WERI-Rb-1 (cell line): ENCODE measurements around the gene SLC12A6.

Experiments
- DNase-seq: peaks from one replicate; pipeline ENCODE4 v3.0.0-alpha.2; 2020
- H3K27ac ChIP-seq: fragments of 250-450 bp; sonication (Bioruptor Pico); 2 replicates; pipeline ENCODE4 v1.5.1; 2020; ENCODE audit warnings: mild to moderate bottlenecking, moderate library complexity
- H3K27me3 ChIP-seq: fragments of 250-450 bp; sonication (Bioruptor Pico); 2 replicates; pipeline ENCODE4 v1.5.1; 2021; ENCODE audit warnings: mild to moderate bottlenecking, low read depth, moderate library complexity; ENCODE audit not compliant: insufficient read depth, severe bottlenecking
- H3K36me3 ChIP-seq: fragments of 250-450 bp; sonication (Bioruptor Pico); 2 replicates; pipeline ENCODE4 v1.5.1; 2020; ENCODE audit warnings: mild to moderate bottlenecking, moderate library complexity
- H3K4me3 ChIP-seq: 2 replicates; pipeline ENCODE4 v1.5.1; 2011; ENCODE audit warnings: low read depth, mild to moderate bottlenecking, control low read depth, low read length
- H3K9me3 ChIP-seq: fragments of 250-450 bp; sonication (Bioruptor Pico); 2 replicates; pipeline ENCODE4 v1.5.1; 2021; ENCODE audit warnings: mild to moderate bottlenecking, moderate library complexity; ENCODE audit not compliant: severe bottlenecking
- CTCF ChIP-seq: IDR thresholded peaks from 2 replicates; pipeline ENCODE4 v1.5.1; 2011; ENCODE audit warnings: low read depth, mild to moderate bottlenecking, control low read depth, inconsistent platforms, low read length

SLC12A6 gene

GRCh38 chr15:34258151-34258550, 79.4 kb downstream of the SLC12A6 start:
- Histone ChIP-seq H3K27ac (no peak overlapping the region), H3K27me3 (no peaks in the 10 kb centered on the region), H3K9me3 (no peaks in the 10 kb centered on the region), H3K4me3 (no peak overlapping the region), H3K36me3 (peaks cover 8% of the 10 kb centered on the region)
- TF ChIP-seq CTCF = no peak
- no peak for DNase-seq

- no peak for DNase-seq
- no peaks in the 10 kb centered on the region for H3K9me3 ChIP-seq
- H3K4me3 ChIP-seq = no peak overlapping the region
- no peak for TF ChIP-seq CTCF
- H3K27ac ChIP-seq = no peak overlapping the region
- H3K27me3 ChIP-seq = no peaks in the 10 kb centered on the region
- peaks cover 11% of the 10 kb centered on the region for H3K36me3 ChIP-seq
Measured at GRCh38 chr15:34252545-34252944, 85.0 kb downstream of the SLC12A6 start.

DNA sequence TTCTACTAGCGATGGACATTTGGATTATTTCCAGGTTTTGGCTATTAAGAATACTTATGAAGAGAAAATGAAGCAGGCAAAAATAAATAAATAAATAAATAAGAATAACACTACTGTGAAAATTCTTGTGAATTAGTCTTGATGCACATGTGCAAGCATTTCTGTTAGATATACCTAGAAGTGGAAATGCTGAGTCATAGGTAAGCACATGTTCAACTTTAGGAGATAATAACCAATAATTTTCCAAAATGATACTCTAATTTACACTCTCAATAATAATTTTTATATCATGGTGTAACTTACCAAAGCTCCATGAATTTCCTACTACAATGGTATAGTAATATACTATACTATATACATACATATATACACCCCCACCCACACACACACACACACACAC, 89.4 kb downstream of the SLC12A6 start:
- Histone ChIP-seq H3K36me3 (peaks cover 8% of the 10 kb centered on the region), H3K27me3 (no peaks in the 10 kb centered on the region), H3K27ac (no peak overlapping the region), H3K4me3 (no peak overlapping the region), H3K9me3 (no peaks in the 10 kb centered on the region)
- DNase-seq = no peak
- no peak for TF ChIP-seq CTCF

DNA sequence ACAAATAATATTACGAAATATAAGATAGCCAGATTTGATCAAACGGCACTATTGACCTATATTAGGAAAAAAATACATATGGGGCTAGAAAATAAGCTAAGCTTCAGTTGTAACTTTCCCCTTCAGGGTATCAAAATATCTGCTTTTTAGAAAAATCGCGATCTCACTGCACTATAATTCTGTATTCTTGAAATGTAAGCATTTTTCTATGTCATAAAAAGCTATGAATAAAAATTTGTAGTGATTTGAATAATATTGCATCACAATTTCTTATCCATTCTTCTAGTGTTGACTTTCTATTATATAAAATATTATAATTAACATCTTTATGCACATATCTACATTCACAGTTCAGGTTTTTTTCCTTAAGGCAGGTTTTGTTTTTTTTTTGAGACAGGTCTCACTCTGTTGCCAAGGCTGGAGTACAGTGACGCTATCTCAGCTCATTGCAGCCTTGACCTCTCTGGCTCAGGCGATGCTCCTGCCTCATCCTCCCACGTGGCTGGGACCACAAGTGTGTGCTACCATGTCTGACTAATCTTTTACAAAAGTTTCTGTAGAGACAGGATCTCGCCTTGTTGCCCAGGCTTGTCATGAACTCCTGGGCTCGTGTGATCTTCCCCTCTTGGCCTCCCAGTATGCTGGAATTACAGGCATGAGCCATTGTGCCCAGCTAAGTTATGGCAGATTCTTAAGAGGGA, 91.2 kb downstream of the SLC12A6 start:
- Histone ChIP-seq H3K27me3 (no peaks in the 10 kb centered on the region), H3K9me3 (no peaks in the 10 kb centered on the region), H3K27ac (no peak overlapping the region), H3K36me3 (peaks cover 8% of the 10 kb centered on the region), H3K4me3 (no peak overlapping the region)
- no peak for DNase-seq
- no peak for TF ChIP-seq CTCF

DNA sequence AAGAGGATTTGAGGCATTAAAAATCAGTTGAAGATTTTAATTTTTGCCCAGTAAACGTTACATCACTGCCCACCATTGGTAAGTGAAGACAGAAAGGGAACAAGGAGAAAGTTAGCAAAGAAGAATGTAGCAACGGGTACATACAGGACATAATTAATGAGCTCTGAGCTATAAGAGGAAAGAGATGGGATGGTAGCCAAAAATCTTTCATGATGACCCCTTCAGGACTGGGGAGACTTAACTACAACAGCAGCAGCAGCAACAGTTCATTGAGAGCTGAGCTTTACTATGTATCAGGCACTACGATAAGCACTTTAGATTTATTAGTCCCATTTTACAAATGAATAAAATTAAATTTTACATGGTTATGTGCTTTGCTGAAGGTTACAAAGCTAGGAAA, 94.4 kb downstream of the SLC12A6 start:
- no peak for DNase-seq
- Histone ChIP-seq H3K9me3 (no peaks in the 10 kb centered on the region), H3K27me3 (no peaks in the 10 kb centered on the region), H3K36me3 (peaks cover 21% of the 10 kb centered on the region), H3K27ac (no peak overlapping the region), H3K4me3 (no peak overlapping the region)
- no peak for TF ChIP-seq CTCF

- DNase-seq = no peak
- TF ChIP-seq CTCF = no peak
- Histone ChIP-seq H3K4me3 (no peak overlapping the region), H3K27ac (no peak overlapping the region), H3K9me3 (no peaks in the 10 kb centered on the region), H3K27me3 (no peaks in the 10 kb centered on the region), H3K36me3 (peaks cover 26% of the 10 kb centered on the region)
Measured at GRCh38 chr15:34242331-34242710, 95.3 kb downstream of the SLC12A6 start.
